Kidney (tissue), 14 donors: ENCODE results near the gene MAML2. TPM values are rescaled to one million over a fixed set of nuclear protein-coding genes. Genes with fewer than 3 reads are reported as not detected.

Experiments
- DNase-seq, 5 donors: peaks; one replicate each; pipeline ENCODE4 v3.0.0-alpha.2; 2013 to 2020
- FAIRE-seq: peaks from 2 replicates; lab custom pipeline; 2012; peaks lifted over from hg19 to GRCh38; lab: Jason Lieb, UNC
- H3K27ac ChIP-seq, 2 donors: one replicate each; pipeline ENCODE4 v1.7.0; 2013; ENCODE audit warnings: low read depth in 2 of 2, low read length in 2 of 2, inconsistent platforms in 1 of 2
- H3K27me3 ChIP-seq: one replicate; pipeline ENCODE4 v1.7.1; 2013; ENCODE audit warnings: low read length, inconsistent platforms; ENCODE audit not compliant: control insufficient read depth, insufficient read depth
- H3K36me3 ChIP-seq, 3 donors: one replicate each; pipeline versions ENCODE4 v1.7.0 to v1.7.1; 2013; ENCODE audit warnings: low read length in 3 of 3, control low read depth in 1 of 3, inconsistent platforms in 1 of 3; ENCODE audit not compliant: insufficient read depth in 3 of 3, control insufficient read depth in 2 of 3
- H3K4me1 ChIP-seq, 3 donors: one replicate each; pipeline versions ENCODE4 v1.7.0 to v1.7.1; 2013; ENCODE audit warnings: low read length in 3 of 3, inconsistent platforms in 1 of 3, low read depth in 1 of 3; ENCODE audit not compliant: control insufficient read depth in 2 of 3, insufficient read depth in 2 of 3
- H3K4me3 ChIP-seq, 3 donors: one replicate each; pipeline versions ENCODE4 v1.7.0 to v1.8.1; 2013; ENCODE audit warnings: low read length in 3 of 3, control low read depth in 1 of 3, inconsistent platforms in 1 of 3
- H3K9ac ChIP-seq, 3 donors: one replicate each; pipeline versions ENCODE4 v1.7.0 to v1.7.1; 2013; ENCODE audit warnings: low read length in 3 of 3, control low read depth in 1 of 3, inconsistent platforms in 1 of 3
- H3K9me3 ChIP-seq, 3 donors: one replicate each; pipeline versions ENCODE4 v1.7.0 to v1.7.1; 2013; ENCODE audit warnings: low read length in 3 of 3, control low read depth in 1 of 3, inconsistent platforms in 1 of 3; ENCODE audit not compliant: control insufficient read depth in 2 of 3, insufficient read depth in 1 of 3
- CTCF ChIP-seq: IDR thresholded peaks from 3 replicates; pipeline ENCODE4 v1.5.1; 2012; ENCODE audit warnings: mild to moderate bottlenecking, moderate library complexity, borderline replicate concordance; ENCODE audit not compliant: insufficient read depth; ENCODE audit errors: extremely low read depth
- intact Hi-C: fragments of 100-400 bp; cut with DNase I; formaldehyde crosslinking; loops from one replicate; pipeline ENCODE4 v1.11.1; 2022
- polyA plus RNA-seq: library from polyadenylated mRNA; stranded (reverse); fragments of 350-450 nt; fragmentation: Illumina TruSeq; extraction: RNeasy Lipid Tissue Mini Kit (QIAGEN cat#74804); gene quantifications from one replicate; pipeline ENCODE4 v1.2.3, GENCODE V29; 2014; ENCODE audit warnings: low read depth, low replicate concordance; ENCODE audit not compliant: insufficient read depth
- total RNA-seq: library from RNA; stranded (reverse); fragmentation: NEBNext Ultra II Directional; extraction: Animal tissue kit (Norgen Biotek cat#: 25700); gene quantifications from one replicate; pipeline ENCODE4 v1.2.1, GENCODE V29; 2021
- donor health status: control.
- donor health status: control.
- donor health status: control.
- donor health status: control.
- donor health status: control.
- donor health status: DM: yes; HTN: yes; CAD: no.
- donor health status: Normal renal cell carcinoma (clear cell type).

The MAML2 gene
- total and polyA plus RNA-seq, 2 donors from 2014 or later, result 4.9 to 32.3 TPM

- Histone ChIP-seq H3K9ac (no peak overlapping the region), H3K27me3 (no peaks in the 10 kb centered on the region), H3K9me3 (no peaks in the 10 kb centered on the region), H3K27ac (no peak overlapping the region), H3K4me1 (peaks cover 15 to 27% (median 27%) of the 10 kb centered on the region in 3 donors), H3K36me3 (no peaks in the 10 kb centered on the region), H3K4me3 (no peak overlapping the region)
- no peak for TF ChIP-seq CTCF
- intact Hi-C loops, result no loop called here
- no peak for FAIRE-seq
- DNase-seq, result no peak
Measured at GRCh38 chr11:96152623-96153022, 190.4 kb downstream of the MAML2 start.

GRCh38 chr11:96151501-96151900 lies 191.5 kb downstream of the MAML2 start:
- Histone ChIP-seq H3K36me3 (no peaks in the 10 kb centered on the region), H3K4me3 (no peak overlapping the region), H3K27me3 (no peaks in the 10 kb centered on the region), H3K27ac (no peak overlapping the region), H3K9me3 (no peaks in the 10 kb centered on the region), H3K9ac (no peak overlapping the region), H3K4me1 (peaks cover 6 to 18% (median 17%) of the 10 kb centered on the region in 3 donors)
- no peak for TF ChIP-seq CTCF
- DNase-seq (no peak), FAIRE-seq (no peak)
- intact Hi-C loops, result no loop called here

- Histone ChIP-seq H3K27me3 (no peaks in the 10 kb centered on the region), H3K9me3 (no peaks in the 10 kb centered on the region), H3K27ac (no peak overlapping the region), H3K36me3 (no peaks in the 10 kb centered on the region), H3K4me1 (peaks cover 0 to 9% (median 8%) of the 10 kb centered on the region in 3 donors), H3K9ac (no peak overlapping the region), H3K4me3 (no peak overlapping the region)
- no peak for FAIRE-seq
- intact Hi-C loops, result no loop called here
- DNase-seq, result no peak
- TF ChIP-seq CTCF, result no peak
Measured at GRCh38 chr11:96150609-96151008, 192.4 kb downstream of the MAML2 start.
